HEK293 (cell line): ENCODE results near the gene CREB5.
"Not testable (repeated sequence)": the region's sequence is repeated elsewhere in the genome, so short reads cannot be mapped to it uniquely, and the experiment has no call there.

Experiments
- CTCF ChIA-PET: fragments of 350-600 bp; formaldehyde crosslinking; extraction: SDS; loops from one replicate; lab custom pipeline; 2021; ENCODE audit warnings: antibody characterized with exemption; lab: Yijun Ruan, JAX
- POLR2A ChIA-PET: fragments of 300-600 bp; formaldehyde crosslinking; extraction: SDS; loops from one replicate; lab custom pipeline; 2020; ENCODE audit warnings: antibody characterized with exemption, inconsistent platforms; lab: Yijun Ruan, JAX
- H3K27ac ChIP-seq: fragments of 200-500 bp; sonication (Bioruptor generic); 2 replicates; pipeline ENCODE4 v1.5.1; 2014; ENCODE audit warnings: low read depth, low read length, control low read depth, inconsistent platforms; ENCODE audit errors: extremely low read depth
- H3K36me3 ChIP-seq, 2 experiments: fragments of 200-500 bp in 1 of 2; sonication (Bioruptor generic) in 1 of 2; 1 replicate in 1 of 2; 2 replicates in 1 of 2; pipeline ENCODE4 v1.5.1; 2014 to 2017; ENCODE audit warnings: inconsistent platforms in 2 of 2, low read length in 2 of 2; ENCODE audit not compliant: control insufficient read depth in 2 of 2, insufficient read depth in 1 of 2
- H3K4me1 ChIP-seq: fragments of 200-500 bp; sonication (Bioruptor generic); 2 replicates; pipeline ENCODE4 v1.5.1; 2014; ENCODE audit warnings: mild to moderate bottlenecking, low read length, inconsistent platforms; ENCODE audit not compliant: control insufficient read depth, insufficient read depth
- H3K4me3 ChIP-seq: 2 replicates; pipeline ENCODE4 v1.5.1; 2011; ENCODE audit warnings: low read depth, mild to moderate bottlenecking, control low read depth, low read length, moderate library complexity
- H3K9me3 ChIP-seq: fragments of 200-500 bp; sonication (Bioruptor generic); 2 replicates; pipeline ENCODE4 v1.5.1; 2014; ENCODE audit warnings: low read depth, low read length, inconsistent platforms; ENCODE audit not compliant: control insufficient read depth, insufficient read depth
- BCL11B ChIP-seq: fragments of 450-650 bp; formaldehyde crosslinking; IDR thresholded peaks from 2 replicates; pipeline ENCODE4 v1.5.1; 2016; ENCODE audit warnings: low read depth, missing biosample characterization, missing genetic modification characterization
- FEZF1 ChIP-seq: fragments of 450-650 bp; formaldehyde crosslinking; IDR thresholded peaks from 2 replicates; pipeline ENCODE4 v1.5.1; 2016; ENCODE audit warnings: missing biosample characterization, missing genetic modification characterization
- PATZ1 ChIP-seq: fragments of 450-650 bp; formaldehyde crosslinking; IDR thresholded peaks from 2 replicates; pipeline ENCODE4 v1.5.1; 2016; ENCODE audit warnings: missing biosample characterization, missing genetic modification characterization
- PRDM1 ChIP-seq: fragments of 450-650 bp; formaldehyde crosslinking; IDR thresholded peaks from 2 replicates; pipeline ENCODE4; 2016; ENCODE audit warnings: missing biosample characterization, missing genetic modification characterization
- REST ChIP-seq: fragments of 450-650 bp; formaldehyde crosslinking; IDR thresholded peaks from 2 replicates; pipeline ENCODE4 v1.5.1; 2016; ENCODE audit warnings: missing biosample characterization, missing genetic modification characterization
- SP7 ChIP-seq: fragments of 450-650 bp; formaldehyde crosslinking; IDR thresholded peaks from 2 replicates; pipeline ENCODE4 v1.5.1; 2016; ENCODE audit warnings: missing biosample characterization, missing genetic modification characterization
- YY2 ChIP-seq: fragments of 450-650 bp; formaldehyde crosslinking; IDR thresholded peaks from 2 replicates; pipeline ENCODE4 v1.5.1; 2016; ENCODE audit warnings: missing biosample characterization, missing genetic modification characterization
- ZBTB10 ChIP-seq: fragments of 450-650 bp; formaldehyde crosslinking; IDR thresholded peaks from 2 replicates; pipeline ENCODE4 v1.5.1; 2016; ENCODE audit warnings: missing biosample characterization, missing genetic modification characterization
- ZBTB11 ChIP-seq: fragments of 450-650 bp; formaldehyde crosslinking; conservative IDR thresholded peaks from 2 replicates; pipeline ENCODE4 v1.5.1; 2016; ENCODE audit warnings: low read depth, missing biosample characterization, missing genetic modification characterization
- ZFHX2 ChIP-seq: fragments of 450-650 bp; formaldehyde crosslinking; conservative IDR thresholded peaks from 2 replicates; pipeline ENCODE4 v1.5.1; 2016; ENCODE audit warnings: missing biosample characterization, missing genetic modification characterization
- ZNF2 ChIP-seq: fragments of 450-650 bp; formaldehyde crosslinking; IDR thresholded peaks from 2 replicates; pipeline ENCODE4 v1.5.1; 2016; ENCODE audit warnings: missing biosample characterization, missing genetic modification characterization
- ZNF366 ChIP-seq: fragments of 450-650 bp; formaldehyde crosslinking; conservative IDR thresholded peaks from 2 replicates; pipeline ENCODE4 v1.5.1; 2016; ENCODE audit warnings: missing biosample characterization, missing genetic modification characterization
- ZNF426 ChIP-seq: fragments of 450-650 bp; formaldehyde crosslinking; IDR thresholded peaks from 2 replicates; pipeline ENCODE4 v1.5.1; 2017; ENCODE audit warnings: missing biosample characterization, missing genetic modification characterization, mild to moderate bottlenecking, inconsistent platforms, moderate library complexity
- ZNF48 ChIP-seq: fragments of 450-650 bp; formaldehyde crosslinking; IDR thresholded peaks from 2 replicates; pipeline ENCODE4 v1.5.1; 2016; ENCODE audit warnings: missing biosample characterization, missing genetic modification characterization
- ZNF548 ChIP-seq: fragments of 450-650 bp; formaldehyde crosslinking; IDR thresholded peaks from 2 replicates; pipeline ENCODE4 v1.5.1; 2016; ENCODE audit warnings: missing biosample characterization, missing genetic modification characterization
- ZNF596 ChIP-seq: fragments of 450-650 bp; IDR thresholded peaks from 2 replicates; pipeline ENCODE4 v1.5.0; 2018; ENCODE audit warnings: missing biosample characterization, mild to moderate bottlenecking, missing genetic modification characterization, moderate library complexity
- ZNF623 ChIP-seq: fragments of 450-650 bp; formaldehyde crosslinking; IDR thresholded peaks from 2 replicates; pipeline ENCODE4 v1.5.1; 2016; ENCODE audit warnings: missing biosample characterization, missing genetic modification characterization
- ZSCAN16 ChIP-seq: fragments of 450-650 bp; formaldehyde crosslinking; IDR thresholded peaks from 2 replicates; pipeline ENCODE4 v1.5.1; 2016; ENCODE audit warnings: missing biosample characterization, missing genetic modification characterization

The CREB5 gene

GRCh38 chr7:28551331-28551730 lies 139.0 kb downstream of the CREB5 start:
- Histone ChIP-seq H3K4me1 (peaks cover 14% of the 10 kb centered on the region), H3K36me3 (no peaks in the 10 kb centered on the region), H3K4me3 (no peak overlapping the region), H3K27ac (peak overlapping the region; percentile 56), H3K9me3 (peaks cover 1% of the 10 kb centered on the region; the same call in 1 of the 2 replicates)
- TF ChIP-seq ZFHX2 (0 out of 2 replicates have a peak, but pooled peaks have one; percentile 10), ZNF426 (tag by site-specific recombination) (no peak)
- POLR2A ChIA-PET = no interaction called here
- CTCF ChIA-PET = no interaction called here

- TF ChIP-seq ZNF366 (tag by site-specific recombination) (peak; percentile 87), PRDM1 (peak; percentile 85), ZNF596 (peak; percentile 91)
- H3K36me3 ChIP-seq, POLR2A ChIA-PET, CTCF ChIA-PET, H3K4me3 ChIP-seq, H3K9me3 ChIP-seq, H3K27ac ChIP-seq: not testable (repeated sequence)
- H3K4me1 ChIP-seq = peaks cover 14% of the 10 kb centered on the region
Measured at GRCh38 chr7:28551766-28552165, 139.4 kb downstream of the CREB5 start.

GRCh38 chr7:28554802-28555471 lies 142.6 kb downstream of the CREB5 start:
- Histone ChIP-seq H3K4me3 (no peak overlapping the region), H3K27ac (no peak overlapping the region), H3K4me1 (peaks cover 14% of the 10 kb centered on the region), H3K9me3 (no peaks in the 10 kb centered on the region), H3K36me3 (no peaks in the 10 kb centered on the region)
- TF ChIP-seq ZNF48 = no peak
- TF ChIP-seq ZNF2 = no peak
- no peak for TF ChIP-seq SP7 (tag by site-specific recombination)
- no peak for TF ChIP-seq ZBTB11 (tag by site-specific recombination)
- no peak for TF ChIP-seq ZBTB10 (tag by site-specific recombination)
- no peak for TF ChIP-seq YY2 (tag by site-specific recombination)
- TF ChIP-seq BCL11B (tag by site-specific recombination) = no peak
- TF ChIP-seq ZNF623 (tag by site-specific recombination) = no peak
- TF ChIP-seq ZSCAN16 (tag by site-specific recombination) = no peak
- TF ChIP-seq ZNF548 (tag by site-specific recombination) = no peak
- TF ChIP-seq FEZF1 (tag by site-specific recombination) = no peak
- no peak for TF ChIP-seq REST
- no peak for TF ChIP-seq PATZ1 (tag by site-specific recombination)
- ChIA-PET POLR2A (no interaction called here), CTCF (no interaction called here)
